Measurements from ENCODE around the gene ODAD4.

- no peak for TF ChIP-seq GATA2 (IDR thresholded peaks at IDR 0.05; ENCODE audit: low read depth, low read length)
- no peak for TF ChIP-seq GATA3 (IDR thresholded peaks at IDR 0.05; ENCODE audit: low read depth, low read length)
These were observed 16.6 kb upstream of the ODAD4 start for GRCh38 chr17:41913798-41914197.

Data from SH-SY5Y (cell line).